Adrenal gland (tissue), 5 donors: ENCODE results near the gene HSPA1L.

Source experiments
- CTCF ChIP-seq, 6 experiments: fragments of 450-650 bp in 4 of 6; fragments of 200-600 bp in 2 of 6; sonication (generic) in 1 of 6; IDR thresholded peaks; 1 replicate in 5 of 6; 2 replicates in 1 of 6; pipeline versions ENCODE4 v1.5.1 to v1.8.0; 2016 to 2021; ENCODE audit warnings: antibody characterized with exemption in 6 of 6, mild to moderate bottlenecking in 2 of 6, moderate library complexity in 1 of 6
- POLR2A ChIP-seq, 2 donors: fragments of 450-650 bp; IDR thresholded peaks; one replicate each; pipeline ENCODE4 v1.6.1; 2017; ENCODE audit warnings: antibody characterized with exemption in 2 of 2, mild to moderate bottlenecking in 2 of 2, moderate library complexity in 1 of 2
- donor health status: DM: no; HTN: no; CAD: no.

DNA sequence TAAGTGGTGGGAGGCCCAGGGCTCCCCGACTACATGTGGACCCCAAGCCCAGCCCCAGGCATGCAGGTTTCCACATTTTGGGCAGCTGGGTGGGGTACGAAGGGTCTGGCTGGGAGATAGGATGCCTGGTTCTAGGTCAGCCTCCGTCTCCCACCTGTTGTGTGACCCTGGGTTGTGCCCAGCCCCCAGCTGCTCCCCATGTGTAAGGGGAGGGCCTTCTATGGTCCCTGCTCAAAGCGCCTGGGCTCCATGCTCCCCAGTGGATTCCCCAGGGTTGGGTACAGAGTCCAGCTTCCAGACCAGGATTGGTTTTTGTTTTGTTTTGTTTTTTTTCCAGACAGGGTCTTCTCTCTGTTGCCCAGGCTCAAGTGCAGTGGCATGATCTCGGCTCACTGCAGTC lies 36.9 kb downstream of the HSPA1L start:
- no peak for TF ChIP-seq CTCF (IDR thresholded peaks at IDR 0.05)
- no peak for TF ChIP-seq POLR2A (IDR thresholded peaks at IDR 0.05)
